HEK293 (cell line): Measurements from ENCODE around the gene UTP3.

Source experiments
- ZBTB20 ChIP-seq: fragments of 450-650 bp; formaldehyde crosslinking; IDR thresholded peaks from 2 replicates; pipeline ENCODE4 v1.5.1; 2016; ENCODE audit warnings: missing biosample characterization, missing genetic modification characterization
- ZBTB7A ChIP-seq: fragments of 450-650 bp; formaldehyde crosslinking; IDR thresholded peaks from 2 replicates; pipeline ENCODE4 v1.5.1; 2016; ENCODE audit warnings: low read depth, missing biosample characterization, missing genetic modification characterization
- TF ChIP-seq, protein P1 (sequence below): fragments of 450-650 bp; formaldehyde crosslinking; IDR thresholded peaks from 2 replicates; pipeline ENCODE4 v1.5.1; 2016; ENCODE audit warnings: missing biosample characterization, missing genetic modification characterization, low read depth
- TF ChIP-seq, protein P2 (sequence below): fragments of 450-650 bp; formaldehyde crosslinking; IDR thresholded peaks from 2 replicates; pipeline ENCODE4 v1.5.1; 2016; ENCODE audit warnings: missing biosample characterization, missing genetic modification characterization
- TF ChIP-seq, protein P3 (sequence below): fragments of 450-650 bp; formaldehyde crosslinking; IDR thresholded peaks from 2 replicates; pipeline ENCODE4 v1.5.1; 2016; ENCODE audit warnings: missing biosample characterization, missing genetic modification characterization

DNA sequence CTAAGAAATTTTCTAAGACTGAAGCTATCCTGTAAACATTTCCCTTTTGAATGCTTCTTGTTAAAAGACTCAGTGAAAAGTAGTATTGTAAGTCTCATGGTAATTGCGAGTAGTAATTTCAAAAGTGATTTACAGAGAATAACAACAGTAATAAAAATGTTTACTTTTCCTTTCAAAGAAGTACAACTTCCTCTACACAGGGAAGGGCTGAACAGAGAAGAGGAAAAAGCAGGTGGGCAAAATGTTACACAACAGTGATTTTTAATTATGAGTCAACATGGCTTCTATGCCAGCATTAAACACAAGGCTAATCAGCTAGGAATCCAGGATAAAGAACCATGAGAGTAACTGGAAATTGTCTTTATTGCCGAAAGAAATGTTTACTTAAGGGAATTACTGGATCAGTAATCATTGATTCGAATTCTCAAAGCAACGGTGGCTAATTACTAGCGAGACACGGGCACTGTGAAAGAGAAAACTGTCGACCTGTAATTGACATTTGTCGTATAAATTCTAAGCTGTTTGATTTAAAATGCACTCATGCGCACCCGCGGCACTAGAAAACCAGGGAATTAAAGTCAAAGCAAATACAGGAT, 15.4 kb downstream of the UTP3 start:
- no peak for TF ChIP-seq ZBTB7A (tag by site-specific recombination)
- TF ChIP-seq ZBTB20 (tag by site-specific recombination): no peak
- TF ChIP-seq, protein P1, sequence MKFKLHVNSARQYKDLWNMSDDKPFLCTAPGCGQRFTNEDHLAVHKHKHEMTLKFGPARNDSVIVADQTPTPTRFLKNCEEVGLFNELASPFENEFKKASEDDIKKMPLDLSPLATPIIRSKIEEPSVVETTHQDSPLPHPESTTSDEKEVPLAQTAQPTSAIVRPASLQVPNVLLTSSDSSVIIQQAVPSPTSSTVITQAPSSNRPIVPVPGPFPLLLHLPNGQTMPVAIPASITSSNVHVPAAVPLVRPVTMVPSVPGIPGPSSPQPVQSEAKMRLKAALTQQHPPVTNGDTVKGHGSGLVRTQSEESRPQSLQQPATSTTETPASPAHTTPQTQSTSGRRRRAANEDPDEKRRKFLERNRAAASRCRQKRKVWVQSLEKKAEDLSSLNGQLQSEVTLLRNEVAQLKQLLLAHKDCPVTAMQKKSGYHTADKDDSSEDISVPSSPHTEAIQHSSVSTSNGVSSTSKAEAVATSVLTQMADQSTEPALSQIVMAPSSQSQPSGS: no peak
- TF ChIP-seq, protein P2, sequence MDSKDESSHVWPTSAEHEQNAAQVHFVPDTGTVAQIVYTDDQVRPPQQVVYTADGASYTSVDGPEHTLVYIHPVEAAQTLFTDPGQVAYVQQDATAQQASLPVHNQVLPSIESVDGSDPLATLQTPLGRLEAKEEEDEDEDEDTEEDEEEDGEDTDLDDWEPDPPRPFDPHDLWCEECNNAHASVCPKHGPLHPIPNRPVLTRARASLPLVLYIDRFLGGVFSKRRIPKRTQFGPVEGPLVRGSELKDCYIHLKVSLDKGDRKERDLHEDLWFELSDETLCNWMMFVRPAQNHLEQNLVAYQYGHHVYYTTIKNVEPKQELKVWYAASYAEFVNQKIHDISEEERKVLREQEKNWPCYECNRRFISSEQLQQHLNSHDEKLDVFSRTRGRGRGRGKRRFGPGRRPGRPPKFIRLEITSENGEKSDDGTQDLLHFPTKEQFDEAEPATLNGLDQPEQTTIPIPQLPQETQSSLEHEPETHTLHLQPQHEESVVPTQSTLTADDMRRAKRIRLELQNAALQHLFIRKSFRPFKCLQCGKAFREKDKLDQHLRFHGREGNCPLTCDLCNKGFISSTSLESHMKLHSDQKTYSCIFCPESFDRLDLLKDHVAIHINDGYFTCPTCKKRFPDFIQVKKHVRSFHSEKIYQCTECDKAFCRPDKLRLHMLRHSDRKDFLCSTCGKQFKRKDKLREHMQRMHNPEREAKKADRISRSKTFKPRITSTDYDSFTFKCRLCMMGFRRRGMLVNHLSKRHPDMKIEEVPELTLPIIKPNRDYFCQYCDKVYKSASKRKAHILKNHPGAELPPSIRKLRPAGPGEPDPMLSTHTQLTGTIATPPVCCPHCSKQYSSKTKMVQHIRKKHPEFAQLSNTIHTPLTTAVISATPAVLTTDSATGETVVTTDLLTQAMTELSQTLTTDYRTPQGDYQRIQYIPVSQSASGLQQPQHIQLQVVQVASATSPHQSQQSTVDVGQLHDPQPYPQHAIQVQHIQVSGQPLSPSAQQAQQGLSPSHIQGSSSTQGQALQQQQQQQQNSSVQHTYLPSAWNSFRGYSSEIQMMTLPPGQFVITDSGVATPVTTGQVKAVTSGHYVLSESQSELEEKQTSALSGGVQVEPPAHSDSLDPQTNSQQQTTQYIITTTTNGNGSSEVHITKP (tag by site-specific recombination): no peak
- TF ChIP-seq, protein P3, sequence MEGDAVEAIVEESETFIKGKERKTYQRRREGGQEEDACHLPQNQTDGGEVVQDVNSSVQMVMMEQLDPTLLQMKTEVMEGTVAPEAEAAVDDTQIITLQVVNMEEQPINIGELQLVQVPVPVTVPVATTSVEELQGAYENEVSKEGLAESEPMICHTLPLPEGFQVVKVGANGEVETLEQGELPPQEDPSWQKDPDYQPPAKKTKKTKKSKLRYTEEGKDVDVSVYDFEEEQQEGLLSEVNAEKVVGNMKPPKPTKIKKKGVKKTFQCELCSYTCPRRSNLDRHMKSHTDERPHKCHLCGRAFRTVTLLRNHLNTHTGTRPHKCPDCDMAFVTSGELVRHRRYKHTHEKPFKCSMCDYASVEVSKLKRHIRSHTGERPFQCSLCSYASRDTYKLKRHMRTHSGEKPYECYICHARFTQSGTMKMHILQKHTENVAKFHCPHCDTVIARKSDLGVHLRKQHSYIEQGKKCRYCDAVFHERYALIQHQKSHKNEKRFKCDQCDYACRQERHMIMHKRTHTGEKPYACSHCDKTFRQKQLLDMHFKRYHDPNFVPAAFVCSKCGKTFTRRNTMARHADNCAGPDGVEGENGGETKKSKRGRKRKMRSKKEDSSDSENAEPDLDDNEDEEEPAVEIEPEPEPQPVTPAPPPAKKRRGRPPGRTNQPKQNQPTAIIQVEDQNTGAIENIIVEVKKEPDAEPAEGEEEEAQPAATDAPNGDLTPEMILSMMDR (tag by site-specific recombination): no peak
